C4-2B (cell line): ENCODE measurements around the gene CGB1.
"Not testable (repeated sequence)": the region's sequence is repeated elsewhere in the genome, so short reads cannot be mapped to it uniquely, and the experiment has no call there.

Experiments
- H3K27ac ChIP-seq: fragments of 450-650 bp; 2 replicates; pipeline ENCODE4 v1.5.1; 2017
- ZFX ChIP-seq: fragments of 450-650 bp; IDR thresholded peaks from 2 replicates; pipeline ENCODE4 v1.6.1; 2017
- TF ChIP-seq, protein P1 (sequence below): fragments of 450-650 bp; conservative IDR thresholded peaks from 2 replicates; pipeline ENCODE4 v1.5.1; 2017; ENCODE audit warnings: mild to moderate bottlenecking

CGB1 gene

DNA sequence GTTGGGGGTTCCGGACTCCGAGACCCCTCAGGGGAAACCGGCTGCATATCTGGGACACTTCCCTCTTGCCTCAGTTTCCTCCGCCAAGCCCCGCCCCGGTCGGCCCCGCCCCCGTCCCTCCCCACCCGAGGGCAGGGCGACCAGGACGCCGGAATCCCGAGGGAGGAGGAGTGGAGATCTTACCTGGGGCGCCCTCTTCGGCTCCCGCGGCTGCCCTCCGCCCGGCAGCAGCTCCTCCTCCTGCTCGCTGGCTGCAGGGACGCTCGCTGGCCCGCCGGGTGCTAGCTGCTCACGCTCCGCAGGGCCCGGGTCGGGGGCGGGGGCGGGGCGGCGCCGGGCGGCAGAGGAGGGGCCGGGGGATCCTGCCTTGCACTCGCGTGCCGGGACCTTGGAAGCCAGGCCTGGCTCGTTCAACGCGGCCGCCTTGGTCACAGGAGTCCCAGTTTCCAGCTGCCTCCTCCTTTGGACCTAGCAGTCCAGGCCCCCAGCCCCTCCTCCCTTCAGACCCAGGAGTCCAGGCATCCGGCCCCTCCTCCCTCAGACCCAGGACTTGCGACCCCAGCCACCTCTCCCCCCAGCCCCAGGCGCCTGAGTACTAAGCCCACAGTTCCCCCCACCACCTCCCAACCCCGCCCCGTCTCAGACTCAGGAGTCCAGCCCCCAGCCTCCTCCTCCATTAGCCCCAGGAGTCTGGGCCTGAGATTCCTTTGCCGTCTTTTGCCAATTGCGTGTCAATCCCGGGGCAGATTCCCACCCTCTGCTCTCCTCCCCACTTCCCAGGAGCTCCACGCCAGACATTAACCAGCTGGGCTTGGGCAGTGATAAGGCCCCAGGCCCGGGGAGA, 28.3 kb upstream of the CGB1 start, which contains the start of gene NTF4:
Gene NTF4, minus strand, starts transcription at position 51 of the 844 bp plus-strand sequence. CDS start 2,821 bp downstream, outside the sequence.
- TF ChIP-seq ZFX: no peak
- TF ChIP-seq, protein P1, sequence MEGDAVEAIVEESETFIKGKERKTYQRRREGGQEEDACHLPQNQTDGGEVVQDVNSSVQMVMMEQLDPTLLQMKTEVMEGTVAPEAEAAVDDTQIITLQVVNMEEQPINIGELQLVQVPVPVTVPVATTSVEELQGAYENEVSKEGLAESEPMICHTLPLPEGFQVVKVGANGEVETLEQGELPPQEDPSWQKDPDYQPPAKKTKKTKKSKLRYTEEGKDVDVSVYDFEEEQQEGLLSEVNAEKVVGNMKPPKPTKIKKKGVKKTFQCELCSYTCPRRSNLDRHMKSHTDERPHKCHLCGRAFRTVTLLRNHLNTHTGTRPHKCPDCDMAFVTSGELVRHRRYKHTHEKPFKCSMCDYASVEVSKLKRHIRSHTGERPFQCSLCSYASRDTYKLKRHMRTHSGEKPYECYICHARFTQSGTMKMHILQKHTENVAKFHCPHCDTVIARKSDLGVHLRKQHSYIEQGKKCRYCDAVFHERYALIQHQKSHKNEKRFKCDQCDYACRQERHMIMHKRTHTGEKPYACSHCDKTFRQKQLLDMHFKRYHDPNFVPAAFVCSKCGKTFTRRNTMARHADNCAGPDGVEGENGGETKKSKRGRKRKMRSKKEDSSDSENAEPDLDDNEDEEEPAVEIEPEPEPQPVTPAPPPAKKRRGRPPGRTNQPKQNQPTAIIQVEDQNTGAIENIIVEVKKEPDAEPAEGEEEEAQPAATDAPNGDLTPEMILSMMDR: no peak
- H3K27ac ChIP-seq: peak within 1 kb of the TSS; percentile 29; the same call in 1 of the 2 replicates

DNA sequence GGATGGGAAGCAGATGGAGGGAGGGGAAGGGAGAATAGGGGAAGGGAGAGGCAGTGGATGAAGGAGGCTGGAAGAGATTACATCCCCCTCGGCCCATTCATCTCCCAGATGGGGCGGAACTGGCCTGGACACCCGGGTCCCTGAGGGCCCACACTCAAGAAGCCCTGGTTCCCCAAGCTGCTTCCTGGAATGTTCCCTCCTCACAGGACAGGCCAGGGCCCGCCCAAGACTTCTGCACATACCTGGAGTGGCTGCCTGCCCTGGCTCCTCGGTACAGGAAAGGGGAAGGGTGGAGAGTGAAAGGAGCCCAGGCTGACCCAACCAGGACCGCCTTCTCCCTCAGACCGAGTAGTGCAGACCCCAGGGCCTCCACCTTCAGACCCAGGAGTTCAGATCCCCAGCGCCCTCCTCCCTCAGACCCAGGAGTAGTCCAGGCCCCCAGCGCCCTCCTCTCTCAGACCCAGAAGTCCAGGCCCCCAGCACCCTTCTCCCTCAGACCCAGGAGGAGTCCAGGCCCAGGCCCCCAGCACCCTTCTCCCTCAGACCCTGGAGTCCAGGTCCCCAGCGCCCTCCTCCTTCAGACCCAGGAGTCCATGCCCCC, 27.4 kb upstream of the CGB1 start:
- TF ChIP-seq, protein P1: no peak
- no peak for TF ChIP-seq ZFX
- H3K27ac ChIP-seq: no peak overlapping the region; the same call in 1 of the 2 replicates

DNA sequence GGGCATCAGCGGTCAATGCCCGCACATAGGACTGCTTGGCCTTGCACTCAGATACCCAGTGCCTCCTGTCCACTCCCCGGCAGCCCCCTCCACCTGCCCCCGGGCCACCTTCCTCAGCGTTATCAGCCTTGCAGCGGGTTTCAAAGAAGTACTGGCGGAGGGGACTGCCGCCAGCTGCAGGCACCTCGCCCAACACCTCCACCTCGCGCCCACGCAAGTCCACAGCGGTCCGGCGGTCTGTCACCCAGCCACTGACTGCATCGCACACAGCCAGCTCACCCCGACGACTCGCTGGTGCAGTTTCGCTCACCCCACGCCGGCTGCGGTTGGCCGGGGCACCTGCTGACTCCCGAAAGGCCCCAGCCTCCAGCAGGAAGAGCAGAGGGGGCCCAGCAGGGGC, 24.8 kb upstream of the CGB1 start:
- no peak for TF ChIP-seq ZFX
- TF ChIP-seq, protein P1: no peak

DNA sequence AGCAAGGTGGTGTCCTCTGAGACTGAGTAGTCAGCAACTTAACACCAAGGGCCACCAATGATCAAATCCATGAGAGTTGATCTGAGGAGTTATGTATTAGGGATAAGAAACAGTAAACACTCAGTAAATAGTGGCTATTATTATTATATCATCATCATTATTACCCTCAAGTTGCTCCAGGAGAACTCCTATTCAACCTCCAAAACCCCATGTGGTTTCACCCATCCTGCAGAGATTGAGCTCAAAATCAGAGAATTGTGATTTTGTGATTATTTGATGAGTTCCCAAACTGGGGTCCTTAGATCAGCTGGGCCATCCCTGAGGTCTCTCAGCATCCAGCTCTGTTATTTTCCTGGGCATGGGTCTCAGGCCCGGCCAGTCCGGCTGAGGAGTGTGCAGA, 24.3 kb upstream of the CGB1 start:
- TF ChIP-seq, protein P1: no peak
- no peak for TF ChIP-seq ZFX
- H3K27ac ChIP-seq: no peak overlapping the region

More for the DNA sequence above, 24.8 kb upstream of the CGB1 start:
- H3K27ac ChIP-seq: no peak overlapping the region

DNA sequence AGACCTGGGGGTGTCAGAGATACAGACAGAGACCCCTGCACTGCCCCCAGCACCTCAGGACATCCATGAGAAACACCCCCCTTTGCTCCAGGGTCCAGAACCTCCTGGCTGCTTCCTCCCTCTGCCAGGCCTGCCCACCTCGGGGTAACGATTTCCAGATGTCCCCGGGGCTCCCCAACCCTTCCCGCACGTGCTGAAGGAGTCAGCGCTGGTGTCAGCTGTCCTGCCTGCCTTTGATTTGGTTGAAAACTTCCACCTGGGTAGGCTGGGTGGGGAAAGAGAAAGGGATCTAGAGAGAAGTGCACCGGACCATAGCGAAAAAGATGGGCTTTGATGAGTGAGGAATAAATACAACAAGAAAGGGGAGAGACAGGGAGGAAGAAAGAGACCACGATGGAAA, 22.4 kb upstream of the CGB1 start:
- TF ChIP-seq, protein P1: no peak
- TF ChIP-seq ZFX: no peak
- no peak overlapping the region for H3K27ac ChIP-seq

DNA sequence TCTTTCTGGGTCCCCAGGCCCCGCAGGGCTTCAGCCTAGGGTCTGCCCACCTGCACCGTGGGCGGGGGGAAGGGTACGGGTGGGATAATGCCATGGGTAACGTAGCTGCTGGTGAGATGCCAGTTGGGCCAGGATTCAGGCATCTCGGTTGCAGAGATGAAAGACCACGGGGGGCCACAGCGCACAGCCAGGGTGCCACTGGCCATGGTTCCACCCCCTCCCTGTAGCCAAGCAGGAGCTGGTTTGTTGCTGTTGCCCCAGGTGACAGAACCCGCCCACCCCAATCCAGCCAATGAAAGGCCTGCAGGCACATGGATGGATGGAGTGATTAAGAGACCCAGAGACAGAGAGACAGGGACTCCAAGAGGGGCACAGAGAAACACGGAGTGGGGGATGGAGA, 21.9 kb upstream of the CGB1 start:
- TF ChIP-seq ZFX: no peak
- TF ChIP-seq, protein P1: no peak
- H3K27ac ChIP-seq: no peak overlapping the region

DNA sequence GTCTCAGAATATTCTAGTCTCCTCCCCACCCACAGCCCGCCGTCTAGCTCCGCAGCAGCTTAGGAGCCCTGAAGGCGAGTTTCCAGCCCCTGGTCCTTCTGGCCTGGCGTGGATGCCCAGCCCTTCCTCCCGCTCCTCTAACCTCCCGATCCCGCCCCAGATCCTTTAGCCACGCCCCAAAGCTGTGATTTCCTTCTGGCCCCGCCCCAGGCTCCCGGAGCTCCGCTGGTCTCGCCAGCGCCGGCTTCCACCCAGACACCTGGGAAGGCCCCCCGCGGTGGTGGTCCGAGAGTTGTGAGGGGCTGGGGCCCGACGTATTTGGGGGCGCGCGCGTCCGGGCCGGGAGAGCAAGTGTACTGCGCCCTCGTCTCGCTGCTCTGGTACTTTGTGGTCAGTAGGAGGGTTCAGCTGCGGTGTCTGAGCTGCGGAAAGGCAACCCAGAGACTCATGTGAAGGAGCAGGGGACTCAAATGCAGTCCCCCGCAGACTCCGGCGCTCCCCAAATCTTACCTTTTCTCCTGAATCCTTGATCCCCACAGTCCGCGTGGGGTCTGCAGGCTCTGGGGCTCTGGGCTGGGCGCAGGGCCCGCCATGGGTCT, 21.0 kb upstream of the CGB1 start, which contains the start of gene CGB7:
Gene CGB7, minus strand, starts transcription at position 114 of the 599 bp plus-strand sequence. CDS start 2,374 bp downstream, outside the sequence.
- H3K27ac ChIP-seq: no peak within 1 kb of the TSS; the same call in 1 of the 2 replicates

DNA sequence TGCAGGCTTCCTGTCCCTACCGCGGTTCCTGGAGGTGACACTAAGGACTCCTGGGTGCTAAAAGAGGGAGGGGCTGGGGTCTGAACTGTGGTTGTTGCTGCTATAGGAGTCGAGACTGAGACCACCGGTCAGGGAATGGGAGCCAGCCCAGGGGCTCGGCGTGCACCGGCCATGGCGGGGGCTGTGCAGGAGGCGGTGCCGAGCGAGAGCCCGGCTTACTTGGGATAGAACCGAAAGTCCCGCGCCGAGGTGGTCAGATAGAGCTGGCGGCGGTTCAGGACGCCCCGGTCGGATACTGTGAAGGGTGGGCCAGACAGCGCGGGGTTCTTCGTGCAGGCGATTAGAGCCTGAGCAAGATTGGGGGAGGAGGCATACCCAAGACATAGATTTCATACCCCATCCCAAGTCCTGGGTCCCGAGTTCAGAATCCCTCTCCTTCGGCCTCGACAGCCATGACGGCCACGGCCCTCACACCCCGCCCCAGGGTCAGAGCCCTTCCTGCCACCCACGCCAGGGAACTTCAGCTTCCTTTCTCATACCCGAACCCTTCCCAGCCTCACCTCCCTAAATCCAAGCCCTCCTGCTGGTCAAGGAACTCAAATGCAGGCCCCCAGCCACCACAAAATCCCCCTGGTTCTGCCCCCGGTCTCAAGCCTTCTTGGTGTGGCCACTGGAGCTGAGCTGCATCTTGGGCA, 20.4 kb upstream of the CGB1 start:
- not testable (repeated sequence) for H3K27ac ChIP-seq

More for the DNA sequence above, 21.0 kb upstream of the CGB1 start, which contains the start of gene CGB7:
- TF ChIP-seq, protein P1: no peak
- no peak for TF ChIP-seq ZFX
